HEK293 (cell line): ENCODE measurements around the gene HMOX1.

Source experiments
- CTCF ChIA-PET: fragments of 350-600 bp; formaldehyde crosslinking; extraction: SDS; loops from one replicate; lab custom pipeline; 2021; ENCODE audit warnings: antibody characterized with exemption; lab: Yijun Ruan, JAX
- POLR2A ChIA-PET: fragments of 300-600 bp; formaldehyde crosslinking; extraction: SDS; loops from one replicate; lab custom pipeline; 2020; ENCODE audit warnings: antibody characterized with exemption, inconsistent platforms; lab: Yijun Ruan, JAX
- H3K27ac ChIP-seq: fragments of 200-500 bp; sonication (Bioruptor generic); 2 replicates; pipeline ENCODE4 v1.5.1; 2014; ENCODE audit warnings: low read depth, low read length, control low read depth, inconsistent platforms; ENCODE audit errors: extremely low read depth
- H3K36me3 ChIP-seq, 2 experiments: fragments of 200-500 bp in 1 of 2; sonication (Bioruptor generic) in 1 of 2; 1 replicate in 1 of 2; 2 replicates in 1 of 2; pipeline ENCODE4 v1.5.1; 2014 to 2017; ENCODE audit warnings: inconsistent platforms in 2 of 2, low read length in 2 of 2; ENCODE audit not compliant: control insufficient read depth in 2 of 2, insufficient read depth in 1 of 2
- H3K4me1 ChIP-seq: fragments of 200-500 bp; sonication (Bioruptor generic); 2 replicates; pipeline ENCODE4 v1.5.1; 2014; ENCODE audit warnings: mild to moderate bottlenecking, low read length, inconsistent platforms; ENCODE audit not compliant: control insufficient read depth, insufficient read depth
- H3K4me3 ChIP-seq: 2 replicates; pipeline ENCODE4 v1.5.1; 2011; ENCODE audit warnings: low read depth, mild to moderate bottlenecking, control low read depth, low read length, moderate library complexity
- H3K9me3 ChIP-seq: fragments of 200-500 bp; sonication (Bioruptor generic); 2 replicates; pipeline ENCODE4 v1.5.1; 2014; ENCODE audit warnings: low read depth, low read length, inconsistent platforms; ENCODE audit not compliant: control insufficient read depth, insufficient read depth
- ATF2 ChIP-seq: fragments of 450-650 bp; formaldehyde crosslinking; IDR thresholded peaks from 2 replicates; pipeline ENCODE4 v1.5.1; 2016; ENCODE audit warnings: missing biosample characterization, missing genetic modification characterization, low read depth
- HIC1 ChIP-seq: fragments of 450-650 bp; formaldehyde crosslinking; IDR thresholded peaks from 2 replicates; pipeline ENCODE4 v1.5.1; 2016; ENCODE audit warnings: missing biosample characterization, missing genetic modification characterization
- KLF10 ChIP-seq: fragments of 450-650 bp; IDR thresholded peaks from 2 replicates; pipeline ENCODE4 v1.5.1; 2018; ENCODE audit warnings: missing biosample characterization, mild to moderate bottlenecking, missing genetic modification characterization
- KLF7 ChIP-seq: fragments of 450-650 bp; formaldehyde crosslinking; IDR thresholded peaks from 2 replicates; pipeline ENCODE4 v1.5.1; 2016; ENCODE audit warnings: missing biosample characterization, missing genetic modification characterization, borderline replicate concordance
- PRDM10 ChIP-seq: fragments of 450-650 bp; formaldehyde crosslinking; IDR thresholded peaks from 2 replicates; pipeline ENCODE4 v1.5.1; 2016; ENCODE audit warnings: missing biosample characterization, missing genetic modification characterization
- RBAK ChIP-seq: fragments of 450-650 bp; formaldehyde crosslinking; IDR thresholded peaks from 2 replicates; pipeline ENCODE4 v1.5.1; 2016; ENCODE audit warnings: missing biosample characterization, missing genetic modification characterization
- ZFP41 ChIP-seq: fragments of 450-650 bp; formaldehyde crosslinking; IDR thresholded peaks from 2 replicates; pipeline ENCODE4 v1.5.1; 2016; ENCODE audit warnings: missing biosample characterization, missing genetic modification characterization, borderline replicate concordance
- ZNF114 ChIP-seq: fragments of 450-650 bp; formaldehyde crosslinking; IDR thresholded peaks from 2 replicates; pipeline ENCODE4 v1.5.0; 2017; ENCODE audit warnings: missing biosample characterization, missing genetic modification characterization
- ZNF132 ChIP-seq: fragments of 450-650 bp; formaldehyde crosslinking; IDR thresholded peaks from 2 replicates; pipeline ENCODE4 v1.5.1; 2017; ENCODE audit warnings: missing biosample characterization, missing genetic modification characterization, borderline replicate concordance
- ZNF341 ChIP-seq: fragments of 450-650 bp; formaldehyde crosslinking; IDR thresholded peaks from 2 replicates; pipeline ENCODE4; 2016; ENCODE audit warnings: low read depth, missing biosample characterization, missing genetic modification characterization
- ZNF629 ChIP-seq: fragments of 450-650 bp; formaldehyde crosslinking; IDR thresholded peaks from 2 replicates; pipeline ENCODE4 v1.5.1; 2017; ENCODE audit warnings: missing biosample characterization, missing genetic modification characterization
- ZNF791 ChIP-seq: fragments of 450-650 bp; formaldehyde crosslinking; IDR thresholded peaks from 2 replicates; pipeline ENCODE4 v1.5.1; 2016; ENCODE audit warnings: missing biosample characterization, missing genetic modification characterization
- ZSCAN23 ChIP-seq: fragments of 450-650 bp; formaldehyde crosslinking; IDR thresholded peaks from 2 replicates; pipeline ENCODE4 v1.5.1; 2016; ENCODE audit warnings: missing biosample characterization, missing genetic modification characterization

HMOX1 gene

GRCh38 chr22:35404176-35404575 lies 23.3 kb downstream of the HMOX1 start (continued):
- no peak for TF ChIP-seq ATF2 (tag by site-specific recombination)
- TF ChIP-seq ZSCAN23 = no peak
- no peak for TF ChIP-seq RBAK
- TF ChIP-seq ZNF629 (tag by site-specific recombination) = no peak
- no peak for TF ChIP-seq PRDM10 (tag by site-specific recombination)
- TF ChIP-seq HIC1 (tag by site-specific recombination) = no peak

GRCh38 chr22:35406443-35406842 lies 25.5 kb downstream of the HMOX1 start:
- peaks cover 56 to 100% of the 10 kb centered on the region in 2 experiments for H3K36me3 ChIP-seq
- POLR2A ChIA-PET = interaction anchor here (5.5 kb wide), 1 partner anchor 7 kb away, joined by 41 read pairs; no protein-coding TSS in a partner anchor
- CTCF ChIA-PET = no interaction called here

More at GRCh38 chr22:35406443-35406842, 25.5 kb downstream of the HMOX1 start:
- TF ChIP-seq KLF7 (tag by site-specific recombination) = no peak
- no peak for TF ChIP-seq KLF10
- TF ChIP-seq ZFP41 (tag by site-specific recombination) = no peak
- TF ChIP-seq ZNF341 (tag by site-specific recombination) = no peak
- TF ChIP-seq PRDM10 (tag by site-specific recombination) = no peak
- no peak for TF ChIP-seq ZNF114
- TF ChIP-seq ZNF791 (tag by site-specific recombination) = no peak
- TF ChIP-seq ZNF132 (tag by site-specific recombination) = no peak
- H3K9me3 ChIP-seq = no peaks in the 10 kb centered on the region
- no peak overlapping the region for H3K27ac ChIP-seq
- no peak overlapping the region for H3K4me3 ChIP-seq
- H3K4me1 ChIP-seq = no peaks in the 10 kb centered on the region
